ENCODE data around the gene ZNF628.

ZNF628 gene

DNA sequence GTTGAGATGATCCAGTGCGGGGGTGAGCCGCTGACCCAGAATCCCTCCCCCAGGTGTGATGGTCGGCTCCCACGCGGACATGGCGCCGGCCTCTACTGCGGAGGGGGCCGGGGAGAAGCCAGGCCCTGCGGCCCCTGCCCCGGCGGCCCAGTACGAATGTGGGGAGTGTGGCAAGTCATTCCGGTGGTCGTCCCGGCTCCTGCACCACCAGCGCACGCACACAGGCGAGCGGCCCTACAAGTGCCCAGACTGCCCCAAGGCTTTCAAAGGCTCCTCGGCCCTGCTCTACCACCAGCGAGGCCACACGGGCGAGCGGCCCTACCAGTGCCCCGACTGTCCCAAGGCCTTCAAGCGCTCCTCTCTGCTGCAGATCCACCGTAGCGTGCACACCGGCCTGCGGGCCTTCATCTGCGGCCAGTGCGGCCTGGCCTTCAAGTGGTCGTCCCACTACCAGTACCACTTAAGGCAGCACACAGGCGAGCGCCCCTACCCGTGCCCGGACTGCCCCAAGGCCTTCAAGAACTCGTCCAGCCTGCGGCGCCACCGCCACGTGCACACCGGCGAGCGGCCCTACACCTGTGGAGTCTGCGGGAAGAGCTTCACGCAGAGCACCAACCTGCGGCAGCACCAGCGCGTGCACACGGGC lies 4.9 kb downstream of the ZNF628 start:
- DNase-seq (ENCODE audit: low read depth): no peak
- TF ChIP-seq, protein P1, sequence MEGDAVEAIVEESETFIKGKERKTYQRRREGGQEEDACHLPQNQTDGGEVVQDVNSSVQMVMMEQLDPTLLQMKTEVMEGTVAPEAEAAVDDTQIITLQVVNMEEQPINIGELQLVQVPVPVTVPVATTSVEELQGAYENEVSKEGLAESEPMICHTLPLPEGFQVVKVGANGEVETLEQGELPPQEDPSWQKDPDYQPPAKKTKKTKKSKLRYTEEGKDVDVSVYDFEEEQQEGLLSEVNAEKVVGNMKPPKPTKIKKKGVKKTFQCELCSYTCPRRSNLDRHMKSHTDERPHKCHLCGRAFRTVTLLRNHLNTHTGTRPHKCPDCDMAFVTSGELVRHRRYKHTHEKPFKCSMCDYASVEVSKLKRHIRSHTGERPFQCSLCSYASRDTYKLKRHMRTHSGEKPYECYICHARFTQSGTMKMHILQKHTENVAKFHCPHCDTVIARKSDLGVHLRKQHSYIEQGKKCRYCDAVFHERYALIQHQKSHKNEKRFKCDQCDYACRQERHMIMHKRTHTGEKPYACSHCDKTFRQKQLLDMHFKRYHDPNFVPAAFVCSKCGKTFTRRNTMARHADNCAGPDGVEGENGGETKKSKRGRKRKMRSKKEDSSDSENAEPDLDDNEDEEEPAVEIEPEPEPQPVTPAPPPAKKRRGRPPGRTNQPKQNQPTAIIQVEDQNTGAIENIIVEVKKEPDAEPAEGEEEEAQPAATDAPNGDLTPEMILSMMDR (conservative IDR thresholded peaks at IDR 0.05; ENCODE audit: control insufficient read depth, insufficient read depth, low read depth, low read length): no peak
- no peak overlapping the region for H3K4me3 ChIP-seq (ENCODE audit: control insufficient read depth, low read depth, low read length)

DNA sequence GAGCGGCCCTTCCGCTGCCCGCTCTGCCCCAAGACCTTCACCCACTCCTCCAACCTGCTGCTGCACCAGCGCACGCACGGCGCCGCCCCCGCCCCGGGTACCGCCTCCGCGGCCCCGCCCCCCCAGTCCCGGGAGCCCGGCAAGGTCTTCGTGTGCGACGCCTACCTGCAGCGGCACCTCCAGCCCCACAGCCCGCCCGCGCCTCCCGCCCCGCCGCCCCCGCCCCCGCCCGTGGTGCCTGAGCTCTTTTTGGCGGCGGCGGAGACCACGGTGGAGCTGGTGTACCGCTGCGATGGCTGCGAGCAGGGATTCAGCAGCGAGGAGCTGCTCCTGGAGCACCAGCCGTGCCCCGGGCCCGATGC lies 5.4 kb downstream of the ZNF628 start:
- no peak overlapping the region for H3K4me3 ChIP-seq (ENCODE audit: control insufficient read depth, low read depth, low read length)
- DNase-seq (ENCODE audit: low read depth): no peak
- TF ChIP-seq, protein P1 (conservative IDR thresholded peaks at IDR 0.05; ENCODE audit: control insufficient read depth, insufficient read depth, low read depth, low read length): no peak

DNA sequence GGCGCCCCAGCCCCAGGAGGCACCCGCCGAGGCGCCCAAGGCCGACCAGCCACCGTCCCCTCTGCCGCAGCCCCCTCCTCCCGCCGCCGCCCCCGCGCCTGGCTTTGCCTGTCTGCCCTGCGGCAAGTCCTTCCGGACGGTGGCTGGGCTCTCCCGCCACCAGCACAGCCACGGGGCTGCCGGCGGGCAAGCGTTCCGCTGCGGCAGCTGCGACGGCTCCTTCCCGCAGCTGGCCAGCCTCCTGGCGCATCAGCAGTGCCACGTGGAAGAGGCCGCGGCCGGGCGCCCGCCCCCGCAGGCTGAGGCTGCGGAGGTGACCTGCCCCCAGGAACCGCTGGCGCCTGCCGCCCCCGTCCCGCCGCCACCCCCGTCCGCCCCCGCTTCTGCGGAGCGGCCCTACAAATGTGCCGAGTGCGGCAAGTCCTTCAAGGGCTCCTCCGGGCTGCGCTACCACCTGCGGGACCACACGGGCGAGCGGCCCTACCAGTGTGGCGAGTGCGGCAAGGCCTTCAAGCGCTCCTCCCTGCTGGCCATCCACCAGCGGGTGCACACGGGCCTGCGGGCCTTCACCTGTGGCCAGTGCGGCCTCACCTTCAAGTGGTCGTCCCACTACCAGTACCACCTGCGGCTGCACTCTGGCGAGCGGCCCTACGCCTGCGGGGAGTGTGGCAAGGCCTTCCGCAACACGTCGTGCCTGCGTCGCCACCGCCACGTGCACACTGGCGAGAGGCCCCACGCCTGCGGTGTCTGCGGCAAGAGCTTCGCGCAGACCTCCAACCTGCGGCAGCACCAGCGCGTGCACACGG lies 5.9 kb downstream of the ZNF628 start:
- TF ChIP-seq, protein P1 (conservative IDR thresholded peaks at IDR 0.05; ENCODE audit: control insufficient read depth, insufficient read depth, low read depth, low read length): no peak
- H3K4me3 ChIP-seq (ENCODE audit: control insufficient read depth, low read depth, low read length): no peak overlapping the region
- no peak for DNase-seq (ENCODE audit: low read depth)

GRCh38 chr19:55482967-55483705 lies 6.7 kb downstream of the ZNF628 start:
- no peak overlapping the region for H3K4me3 ChIP-seq (ENCODE audit: control insufficient read depth, low read depth, low read length)
- TF ChIP-seq, protein P1 (conservative IDR thresholded peaks at IDR 0.05; ENCODE audit: control insufficient read depth, insufficient read depth, low read depth, low read length): no peak
- DNase-seq (ENCODE audit: low read depth): no peak

DNA sequence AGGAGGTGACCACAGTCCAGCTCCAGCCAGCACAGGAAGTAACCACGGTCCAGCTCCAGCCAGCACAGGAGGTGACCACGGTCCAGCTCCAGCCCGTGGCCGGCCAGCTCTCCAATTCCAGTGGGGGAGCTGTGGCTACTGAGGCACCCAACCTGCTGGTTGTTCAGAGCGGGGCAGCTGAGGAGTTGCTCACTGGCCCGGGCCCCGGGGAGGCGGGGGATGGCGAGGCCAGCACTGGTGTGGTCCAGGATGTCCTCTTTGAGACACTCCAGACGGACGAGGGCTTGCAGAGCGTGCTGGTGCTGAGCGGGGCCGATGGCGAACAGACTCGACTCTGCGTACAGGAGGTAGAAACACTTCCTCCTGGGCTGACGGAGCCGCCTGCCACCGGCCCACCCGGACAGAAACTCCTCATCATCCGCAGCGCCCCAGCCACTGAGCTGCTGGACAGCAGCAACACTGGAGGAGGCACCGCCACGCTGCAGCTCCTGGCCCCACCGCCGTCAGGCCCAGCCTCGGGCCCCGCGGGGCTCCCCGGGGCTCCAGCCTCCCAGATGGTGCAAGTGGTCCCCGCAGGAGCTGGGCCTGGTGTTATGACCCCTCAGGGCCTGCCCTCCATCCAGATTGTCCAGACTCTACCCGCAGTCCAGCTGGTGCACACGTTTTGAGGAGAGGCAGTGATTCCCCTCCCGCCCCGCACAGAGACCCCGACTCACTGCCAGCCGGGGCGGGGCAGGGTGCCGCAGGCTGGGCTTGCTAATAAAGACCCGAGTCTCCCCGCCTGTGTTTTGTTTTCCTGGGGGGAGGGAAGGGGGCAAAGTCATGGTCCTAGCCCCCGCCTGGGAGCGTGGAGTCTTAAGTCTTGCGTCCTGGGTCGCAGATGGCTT lies 7.5 kb downstream of the ZNF628 start:
- peak overlapping the region; percentile 60 for H3K4me3 ChIP-seq (ENCODE audit: control insufficient read depth, low read depth, low read length)
- DNase-seq (ENCODE audit: low read depth): no peak
- TF ChIP-seq, protein P1 (conservative IDR thresholded peaks at IDR 0.05; ENCODE audit: control insufficient read depth, insufficient read depth, low read depth, low read length): no peak
